Endodermal cell (in vitro differentiated cells): ENCODE measurements around the gene NRXN3. TPM values are rescaled to one million over a fixed set of nuclear protein-coding genes. Genes with fewer than 3 reads are reported as not detected.

Source experiments
- DNase-seq: peaks from one replicate; pipeline ENCODE4 v3.0.0-alpha.2; 2017
- H3K27ac ChIP-seq: 2 replicates; pipeline ENCODE4 v1.5.1; 2013; ENCODE audit warnings: mild to moderate bottlenecking, low read depth, low read length, moderate library complexity
- H3K27me3 ChIP-seq: 2 replicates; pipeline ENCODE4 v1.6.1; 2013; ENCODE audit warnings: mild to moderate bottlenecking, low read length, moderate library complexity; ENCODE audit not compliant: insufficient read depth, control insufficient read depth, poor library complexity, severe bottlenecking
- H3K36me3 ChIP-seq: 2 replicates; pipeline ENCODE4 v1.7.0; 2013; ENCODE audit warnings: mild to moderate bottlenecking, low read length, moderate library complexity; ENCODE audit not compliant: control insufficient read depth, insufficient read depth
- H3K4me1 ChIP-seq: one replicate; pipeline ENCODE4 v1.7.0; 2013; ENCODE audit warnings: low read length; ENCODE audit not compliant: control insufficient read depth, insufficient read depth
- H3K4me3 ChIP-seq: 2 replicates; pipeline ENCODE4 v1.5.1; 2013; ENCODE audit warnings: mild to moderate bottlenecking, low read length, moderate library complexity
- H3K9ac ChIP-seq: 2 replicates; pipeline ENCODE4 v1.6.1; 2013; ENCODE audit warnings: mild to moderate bottlenecking, low read length, moderate library complexity; ENCODE audit not compliant: poor library complexity, severe bottlenecking; ENCODE audit errors: extremely low read depth
- H3K9me3 ChIP-seq: 2 replicates; pipeline ENCODE4 v1.6.1; 2013; ENCODE audit warnings: mild to moderate bottlenecking, low read length, moderate library complexity; ENCODE audit not compliant: control insufficient read depth
- H3K27ac Mint-ChIP-seq: 2 replicates; pipeline ENCODE4 v1.8.0; 2020; ENCODE audit warnings: mixed read lengths
- H3K27me3 Mint-ChIP-seq: 2 replicates; pipeline ENCODE4 v1.8.0; 2021; ENCODE audit warnings: mild to moderate bottlenecking, mixed read lengths; ENCODE audit not compliant: insufficient read depth
- H3K36me3 Mint-ChIP-seq: 2 replicates; pipeline ENCODE4 v1.8.0; 2020; ENCODE audit warnings: low read depth, mixed read lengths
- H3K4me1 Mint-ChIP-seq: 2 replicates; pipeline ENCODE4 v1.8.0; 2020; ENCODE audit warnings: mixed read lengths
- H3K4me3 Mint-ChIP-seq: 2 replicates; pipeline ENCODE4 v1.8.0; 2020; ENCODE audit warnings: mild to moderate bottlenecking, moderate library complexity, mixed read lengths
- H3K9me3 Mint-ChIP-seq: 2 replicates; pipeline ENCODE4 v1.8.0; 2020; ENCODE audit warnings: mild to moderate bottlenecking, mixed read lengths
- WGBS, 2 experiments: methylation state at CpG; one replicate each; pipeline versions ENCODE4 v1.1.5 to v1.1.7; 2013; ENCODE audit warnings: missing lambda C conversion rate in 2 of 2, mixed read lengths in 1 of 2; ENCODE audit not compliant: insufficient coverage in 1 of 2, insufficient read length in 1 of 2; 5-methylcytosine and 5-hydroxymethylcytosine counted together
- total RNA-seq, 2 donors: library from RNA; stranded (reverse); fragmentation: NEBNext Ultra II Directional in 1 of 2; extraction: Animal tissue kit (Norgen Biotek cat#: 25700) in 1 of 2; gene quantifications; 2 replicates in 1 of 2; 3 replicates in 1 of 2; pipeline ENCODE4 v1.2.1, GENCODE V29; 2021
- TF ChIP-seq, protein P1 (sequence below): fragments of 200-600 bp; sonication (generic); conservative IDR thresholded peaks from 2 replicates; pipeline ENCODE4 v1.5.0; 2021; ENCODE audit warnings: antibody characterized with exemption, mild to moderate bottlenecking

NRXN3 gene
- total RNA-seq, 2 donors from 2014 or later: 20.9 to 21.4 TPM

- Mint-ChIP-seq H3K4me1 (peaks cover 2% of the 10 kb centered on the region), H3K27me3 (no peaks in the 10 kb centered on the region), H3K36me3 (no peaks in the 10 kb centered on the region), H3K9me3 (no peaks in the 10 kb centered on the region), H3K4me3 (no peak overlapping the region), H3K27ac (no peak overlapping the region)
- Histone ChIP-seq H3K9me3 (no peaks in the 10 kb centered on the region), H3K36me3 (no peaks in the 10 kb centered on the region), H3K27me3 (no peaks in the 10 kb centered on the region), H3K4me1 (no peaks in the 10 kb centered on the region), H3K27ac (no peak overlapping the region), H3K9ac (no peak overlapping the region), H3K4me3 (no peak overlapping the region)
- WGBS, 2 experiments: 84 to 85% methylated on average over 5 of the region's 5 CpGs
- no peak for DNase-seq
- TF ChIP-seq, protein P1, sequence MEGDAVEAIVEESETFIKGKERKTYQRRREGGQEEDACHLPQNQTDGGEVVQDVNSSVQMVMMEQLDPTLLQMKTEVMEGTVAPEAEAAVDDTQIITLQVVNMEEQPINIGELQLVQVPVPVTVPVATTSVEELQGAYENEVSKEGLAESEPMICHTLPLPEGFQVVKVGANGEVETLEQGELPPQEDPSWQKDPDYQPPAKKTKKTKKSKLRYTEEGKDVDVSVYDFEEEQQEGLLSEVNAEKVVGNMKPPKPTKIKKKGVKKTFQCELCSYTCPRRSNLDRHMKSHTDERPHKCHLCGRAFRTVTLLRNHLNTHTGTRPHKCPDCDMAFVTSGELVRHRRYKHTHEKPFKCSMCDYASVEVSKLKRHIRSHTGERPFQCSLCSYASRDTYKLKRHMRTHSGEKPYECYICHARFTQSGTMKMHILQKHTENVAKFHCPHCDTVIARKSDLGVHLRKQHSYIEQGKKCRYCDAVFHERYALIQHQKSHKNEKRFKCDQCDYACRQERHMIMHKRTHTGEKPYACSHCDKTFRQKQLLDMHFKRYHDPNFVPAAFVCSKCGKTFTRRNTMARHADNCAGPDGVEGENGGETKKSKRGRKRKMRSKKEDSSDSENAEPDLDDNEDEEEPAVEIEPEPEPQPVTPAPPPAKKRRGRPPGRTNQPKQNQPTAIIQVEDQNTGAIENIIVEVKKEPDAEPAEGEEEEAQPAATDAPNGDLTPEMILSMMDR: no peak
Observed at GRCh38 chr14:78220273-78220672, 50.1 kb downstream of the NRXN3 start.

- no peak overlapping the region for H3K9ac ChIP-seq
- Mint-ChIP-seq H3K9me3 (no peaks in the 10 kb centered on the region), H3K4me1 (no peaks in the 10 kb centered on the region), H3K27ac (no peak overlapping the region), H3K36me3 (no peaks in the 10 kb centered on the region), H3K4me3 (no peak overlapping the region), H3K27me3 (no peaks in the 10 kb centered on the region)
- H3K4me3 ChIP-seq: no peak overlapping the region
- no peak overlapping the region for H3K27ac ChIP-seq
- no peak for DNase-seq
- H3K27me3 ChIP-seq: no peaks in the 10 kb centered on the region
- no peaks in the 10 kb centered on the region for H3K36me3 ChIP-seq
- TF ChIP-seq, protein P1: no peak
- H3K9me3 ChIP-seq: no peaks in the 10 kb centered on the region
- H3K4me1 ChIP-seq: no peaks in the 10 kb centered on the region
Observed at GRCh38 chr14:78222746-78223145, 52.6 kb downstream of the NRXN3 start.

DNA sequence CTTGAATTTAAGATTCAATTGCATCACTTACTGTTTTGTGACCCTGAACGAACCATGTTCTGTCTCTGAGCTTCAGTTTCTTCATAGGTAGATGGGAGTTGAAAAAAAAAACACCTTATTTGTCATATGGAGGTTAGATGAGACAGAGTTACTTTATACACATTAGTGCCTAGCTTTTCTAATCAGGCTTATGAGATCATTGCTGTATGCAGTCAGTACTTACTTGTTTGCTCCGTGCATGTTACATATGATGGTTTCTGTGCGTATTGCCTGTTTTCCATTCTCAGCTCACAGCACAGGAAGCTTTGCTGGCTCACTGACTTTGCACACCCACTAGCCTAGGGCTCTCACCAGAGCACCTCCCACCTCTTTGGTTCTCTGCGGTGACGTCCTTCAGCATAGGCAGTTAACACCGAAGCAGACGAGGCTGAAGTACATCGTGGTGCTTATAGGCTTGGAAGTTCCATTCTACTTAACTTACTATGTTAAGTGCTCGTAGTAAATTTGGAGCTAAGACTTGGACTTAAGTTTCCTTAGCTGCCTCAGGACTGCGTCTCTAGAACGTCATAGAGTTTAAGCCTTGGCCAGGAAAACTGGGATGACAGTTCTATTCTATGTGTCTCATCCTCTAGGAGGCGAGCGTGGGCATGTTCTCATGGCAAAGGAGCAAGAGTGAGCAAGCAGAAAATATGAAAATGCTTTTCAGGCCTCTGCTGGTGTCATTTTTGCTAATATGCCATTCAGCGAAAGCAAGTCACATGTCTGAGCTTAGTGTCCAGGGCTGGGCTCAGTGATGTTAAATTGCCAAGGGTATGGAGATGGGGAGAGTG is 57.3 kb downstream of the NRXN3 start:
- H3K27ac Mint-ChIP-seq: no peak overlapping the region
- H3K4me1 Mint-ChIP-seq: peaks cover 2% of the 10 kb centered on the region
- no peak overlapping the region for H3K9ac ChIP-seq
- TF ChIP-seq, protein P1: peak; percentile 68
- H3K9me3 ChIP-seq: no peaks in the 10 kb centered on the region
- H3K27me3 ChIP-seq: no peaks in the 10 kb centered on the region
- DNase-seq: peak; percentile 67
- H3K36me3 ChIP-seq: no peaks in the 10 kb centered on the region
- peaks cover 4% of the 10 kb centered on the region for H3K27me3 Mint-ChIP-seq
- H3K4me3 Mint-ChIP-seq: no peak overlapping the region
- 88 to 91% methylated on average over 13 to 14 of the region's 14 CpGs for WGBS, 2 experiments
- H3K4me3 ChIP-seq: no peak overlapping the region
- H3K36me3 Mint-ChIP-seq: no peaks in the 10 kb centered on the region
- H3K27ac ChIP-seq: no peak overlapping the region
- no peaks in the 10 kb centered on the region for H3K9me3 Mint-ChIP-seq
- no peaks in the 10 kb centered on the region for H3K4me1 ChIP-seq
